Measurements from ENCODE around the gene DDX4.

DNA sequence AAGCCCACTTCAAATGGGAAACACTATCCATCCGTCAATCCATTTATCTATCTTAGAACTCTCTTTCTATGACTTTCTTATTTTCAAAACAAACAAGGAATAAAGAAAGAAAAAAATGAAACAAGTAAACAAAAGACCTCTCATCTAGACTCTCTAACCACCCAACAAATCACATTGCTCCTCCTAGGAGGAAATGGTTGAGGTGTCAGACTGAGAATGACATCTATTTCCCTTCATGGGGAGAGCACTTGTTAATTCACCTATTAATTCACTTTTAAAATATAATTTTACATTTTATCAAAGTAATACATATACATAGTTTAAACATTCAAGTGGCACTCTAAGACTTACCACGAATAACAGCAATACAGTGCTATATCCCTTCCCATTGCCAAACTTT, 110.9 kb downstream of the DDX4 start:
- TF ChIP-seq, protein P1, sequence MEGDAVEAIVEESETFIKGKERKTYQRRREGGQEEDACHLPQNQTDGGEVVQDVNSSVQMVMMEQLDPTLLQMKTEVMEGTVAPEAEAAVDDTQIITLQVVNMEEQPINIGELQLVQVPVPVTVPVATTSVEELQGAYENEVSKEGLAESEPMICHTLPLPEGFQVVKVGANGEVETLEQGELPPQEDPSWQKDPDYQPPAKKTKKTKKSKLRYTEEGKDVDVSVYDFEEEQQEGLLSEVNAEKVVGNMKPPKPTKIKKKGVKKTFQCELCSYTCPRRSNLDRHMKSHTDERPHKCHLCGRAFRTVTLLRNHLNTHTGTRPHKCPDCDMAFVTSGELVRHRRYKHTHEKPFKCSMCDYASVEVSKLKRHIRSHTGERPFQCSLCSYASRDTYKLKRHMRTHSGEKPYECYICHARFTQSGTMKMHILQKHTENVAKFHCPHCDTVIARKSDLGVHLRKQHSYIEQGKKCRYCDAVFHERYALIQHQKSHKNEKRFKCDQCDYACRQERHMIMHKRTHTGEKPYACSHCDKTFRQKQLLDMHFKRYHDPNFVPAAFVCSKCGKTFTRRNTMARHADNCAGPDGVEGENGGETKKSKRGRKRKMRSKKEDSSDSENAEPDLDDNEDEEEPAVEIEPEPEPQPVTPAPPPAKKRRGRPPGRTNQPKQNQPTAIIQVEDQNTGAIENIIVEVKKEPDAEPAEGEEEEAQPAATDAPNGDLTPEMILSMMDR (IDR thresholded peaks at IDR 0.05) = no peak
- TF ChIP-seq POLR2A (IDR thresholded peaks at IDR 0.05) = no peak

Measured in body of pancreas (tissue), 4 donors.